GM12801 (cell line): ENCODE measurements around the gene C3orf38.

ENCODE experiments used
- CTCF ChIP-seq: IDR thresholded peaks from one replicate; pipeline ENCODE4 v1.5.1; 2011; ENCODE audit warnings: control low read depth; ENCODE audit not compliant: insufficient read length; ENCODE audit errors: extremely low read depth

C3orf38 gene

GRCh38 chr3:88191872-88192409, 42.2 kb downstream of the C3orf38 start:
- TF ChIP-seq CTCF: no peak

- TF ChIP-seq CTCF: no peak
These were observed 42.9 kb downstream of the C3orf38 start for GRCh38 chr3:88192631-88193030.

GRCh38 chr3:88195951-88196434, 46.2 kb downstream of the C3orf38 start:
- TF ChIP-seq CTCF: no peak

- TF ChIP-seq CTCF: no peak
These were observed 48.4 kb downstream of the C3orf38 start for GRCh38 chr3:88198121-88198520.

GRCh38 chr3:88203642-88204055, 53.9 kb downstream of the C3orf38 start:
- no peak for TF ChIP-seq CTCF
